ENCODE measurements around the gene ZBTB7C. TPM values are rescaled to one million over a fixed set of nuclear protein-coding genes. Genes with fewer than 3 reads are reported as not detected.

The ZBTB7C gene
- total RNA-seq, 1 donor from 2014 or later, result 0.15 TPM

DNA sequence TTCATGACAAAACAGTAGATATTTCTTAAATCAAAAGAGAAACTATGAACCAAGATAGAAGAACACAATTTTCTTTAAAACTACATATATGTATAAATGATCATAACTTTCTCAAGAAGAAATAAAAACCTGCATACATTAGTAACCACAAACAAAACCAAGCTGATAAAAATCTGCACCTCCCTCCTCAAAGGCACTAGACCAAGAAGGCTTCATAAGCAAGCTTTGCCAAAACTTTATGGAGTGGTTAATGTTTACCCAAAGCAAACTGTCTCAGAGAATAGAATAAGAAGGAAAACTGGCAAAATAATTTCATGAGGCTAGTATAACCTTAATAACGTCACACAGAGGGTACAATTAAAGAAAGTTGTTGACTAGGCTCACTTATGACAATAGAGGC is 138.3 kb downstream of the ZBTB7C start:
- no peaks in the 10 kb centered on the region for H3K36me3 ChIP-seq
- no peak overlapping the region for H3K27ac ChIP-seq
- peaks cover 7% of the 10 kb centered on the region for H3K4me1 ChIP-seq
- no peak overlapping the region for H3K4me2 ChIP-seq
- Mint-ChIP-seq H3K27me3 (ENCODE audit: insufficient read depth, low read depth) (peaks cover 6% of the 10 kb centered on the region), H3K4me1 (peaks cover 7% of the 10 kb centered on the region), H3K9me3 (peaks cover 12% of the 10 kb centered on the region), H3K36me3 (no peaks in the 10 kb centered on the region), H3K27ac (no peak overlapping the region), H3K4me3 (no peak overlapping the region)
- H3K27me3 ChIP-seq, result no peaks in the 10 kb centered on the region
- TF ChIP-seq, protein P1, sequence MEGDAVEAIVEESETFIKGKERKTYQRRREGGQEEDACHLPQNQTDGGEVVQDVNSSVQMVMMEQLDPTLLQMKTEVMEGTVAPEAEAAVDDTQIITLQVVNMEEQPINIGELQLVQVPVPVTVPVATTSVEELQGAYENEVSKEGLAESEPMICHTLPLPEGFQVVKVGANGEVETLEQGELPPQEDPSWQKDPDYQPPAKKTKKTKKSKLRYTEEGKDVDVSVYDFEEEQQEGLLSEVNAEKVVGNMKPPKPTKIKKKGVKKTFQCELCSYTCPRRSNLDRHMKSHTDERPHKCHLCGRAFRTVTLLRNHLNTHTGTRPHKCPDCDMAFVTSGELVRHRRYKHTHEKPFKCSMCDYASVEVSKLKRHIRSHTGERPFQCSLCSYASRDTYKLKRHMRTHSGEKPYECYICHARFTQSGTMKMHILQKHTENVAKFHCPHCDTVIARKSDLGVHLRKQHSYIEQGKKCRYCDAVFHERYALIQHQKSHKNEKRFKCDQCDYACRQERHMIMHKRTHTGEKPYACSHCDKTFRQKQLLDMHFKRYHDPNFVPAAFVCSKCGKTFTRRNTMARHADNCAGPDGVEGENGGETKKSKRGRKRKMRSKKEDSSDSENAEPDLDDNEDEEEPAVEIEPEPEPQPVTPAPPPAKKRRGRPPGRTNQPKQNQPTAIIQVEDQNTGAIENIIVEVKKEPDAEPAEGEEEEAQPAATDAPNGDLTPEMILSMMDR (IDR thresholded peaks at IDR 0.05), result no peak
- TF ChIP-seq EZH2 (IDR thresholded peaks at IDR 0.05), result no peak
- no peak for TF ChIP-seq EZH2phosphoT487 (IDR thresholded peaks at IDR 0.05)
- no peaks in the 10 kb centered on the region for H4K20me1 ChIP-seq (ENCODE audit: low read depth)
- no peak for DNase-seq (ENCODE audit: low spot score)
- H3K79me2 ChIP-seq (ENCODE audit: low read depth), result no peaks in the 10 kb centered on the region
- H3K9me3 ChIP-seq (ENCODE audit: low read depth), result no peaks in the 10 kb centered on the region
- no peak overlapping the region for H3K4me3 ChIP-seq
- H3K9ac ChIP-seq, result no peak overlapping the region
- H2AFZ ChIP-seq (replicated peaks), result no peak overlapping the region
- H3F3A ChIP-seq (ENCODE audit: low read depth), result no peaks in the 10 kb centered on the region

- H3K4me3 Mint-ChIP-seq, result no peak overlapping the region
- H3K27ac Mint-ChIP-seq, result peak overlapping the region; percentile 7
- Histone ChIP-seq H3F3A (ENCODE audit: low read depth) (no peaks in the 10 kb centered on the region), H3K4me3 (no peak overlapping the region), H2AFZ (replicated peaks) (no peak overlapping the region), H3K27me3 (no peaks in the 10 kb centered on the region), H3K79me2 (ENCODE audit: low read depth) (no peaks in the 10 kb centered on the region), H3K9ac (no peak overlapping the region), H3K4me2 (no peak overlapping the region), H3K9me3 (ENCODE audit: low read depth) (no peaks in the 10 kb centered on the region), H4K20me1 (ENCODE audit: low read depth) (no peaks in the 10 kb centered on the region), H3K4me1 (peaks cover 17% of the 10 kb centered on the region), H3K36me3 (no peaks in the 10 kb centered on the region), H3K27ac (no peak overlapping the region)
- peaks cover 30% of the 10 kb centered on the region for H3K4me1 Mint-ChIP-seq
- peaks cover 3% of the 10 kb centered on the region for H3K27me3 Mint-ChIP-seq (ENCODE audit: insufficient read depth, low read depth)
- no peak for DNase-seq (ENCODE audit: low spot score)
- H3K9me3 Mint-ChIP-seq, result peaks cover 10% of the 10 kb centered on the region
- no peak for TF ChIP-seq EZH2phosphoT487 (IDR thresholded peaks at IDR 0.05)
- TF ChIP-seq, protein P1 (IDR thresholded peaks at IDR 0.05), result no peak
- no peaks in the 10 kb centered on the region for H3K36me3 Mint-ChIP-seq
Observed at GRCh38 chr18:48265328-48265727, 143.9 kb downstream of the ZBTB7C start.

DNA sequence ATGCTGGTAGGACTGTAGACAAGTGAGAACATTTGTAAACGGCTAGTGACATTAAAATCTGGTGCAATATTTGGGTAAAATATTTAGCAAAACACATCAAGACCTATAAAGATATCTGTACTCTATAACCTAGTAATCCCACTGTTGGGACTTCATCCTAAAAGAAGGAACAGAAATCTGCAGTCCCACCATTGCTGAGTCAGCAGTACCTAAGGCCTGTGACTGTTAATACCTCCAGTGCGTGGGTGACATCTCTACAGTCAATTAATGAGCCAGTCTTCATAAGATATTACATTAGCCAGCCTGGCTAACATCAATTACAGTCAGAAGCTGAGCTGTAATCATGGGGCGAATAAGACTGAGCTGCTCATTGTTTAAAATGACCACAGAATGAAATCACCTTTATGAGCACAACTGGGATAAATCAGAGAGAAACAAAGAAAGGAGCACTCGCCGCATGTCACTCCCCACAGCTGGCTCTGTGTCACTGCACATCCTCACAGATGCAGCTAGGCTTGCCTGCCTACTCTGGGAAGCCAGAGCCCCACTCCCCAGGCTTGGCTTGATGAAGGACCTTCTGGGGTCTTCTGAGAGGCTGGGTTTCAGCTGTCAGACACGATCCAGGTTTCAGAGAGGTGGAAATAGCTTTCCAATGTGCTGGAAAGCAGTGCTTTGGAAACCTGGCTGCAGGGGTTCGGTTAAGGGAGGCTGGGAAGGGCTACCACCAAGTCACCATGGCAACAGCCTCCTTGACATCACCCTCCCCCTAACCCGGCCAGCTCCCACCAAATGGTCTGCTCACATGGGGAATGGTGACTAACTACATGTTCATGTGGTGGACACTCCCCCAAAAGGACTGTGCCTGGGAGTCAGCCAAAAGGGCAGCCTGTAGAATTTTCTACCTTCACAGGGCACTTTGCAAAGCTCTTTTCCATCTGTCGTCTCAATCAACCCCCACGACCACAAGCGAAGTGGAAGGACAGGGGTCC is 145.0 kb downstream of the ZBTB7C start:
- H3K9me3 Mint-ChIP-seq, result peaks cover 10% of the 10 kb centered on the region
- H3K4me1 Mint-ChIP-seq, result peaks cover 30% of the 10 kb centered on the region
- H3K4me3 Mint-ChIP-seq, result no peak overlapping the region
- Histone ChIP-seq H3K9ac (no peak overlapping the region), H3K4me3 (no peak overlapping the region), H3K9me3 (ENCODE audit: low read depth) (no peaks in the 10 kb centered on the region), H3F3A (ENCODE audit: low read depth) (no peaks in the 10 kb centered on the region), H3K4me1 (peaks cover 17% of the 10 kb centered on the region), H3K27me3 (no peaks in the 10 kb centered on the region), H2AFZ (replicated peaks) (no peak overlapping the region), H3K36me3 (no peaks in the 10 kb centered on the region), H4K20me1 (ENCODE audit: low read depth) (no peaks in the 10 kb centered on the region), H3K4me2 (no peak overlapping the region), H3K79me2 (ENCODE audit: low read depth) (no peaks in the 10 kb centered on the region), H3K27ac (no peak overlapping the region)
- TF ChIP-seq EZH2phosphoT487 (IDR thresholded peaks at IDR 0.05) (no peak), EZH2 (IDR thresholded peaks at IDR 0.05) (no peak)
- TF ChIP-seq, protein P1 (IDR thresholded peaks at IDR 0.05), result no peak
- DNase-seq (ENCODE audit: low spot score), result peak; percentile 39
- no peaks in the 10 kb centered on the region for H3K36me3 Mint-ChIP-seq
- H3K27ac Mint-ChIP-seq, result no peak overlapping the region
- peaks cover 3% of the 10 kb centered on the region for H3K27me3 Mint-ChIP-seq (ENCODE audit: insufficient read depth, low read depth)
